K562 (cell line): Measurements from ENCODE around the gene NF2. TPM values are rescaled to one million over a fixed set of nuclear protein-coding genes. Genes with fewer than 3 reads are reported as not detected.

Experiments used
- BMI1 ChIP-seq: fragments of 150-350 bp; IDR thresholded peaks from 2 replicates; pipeline ENCODE4 v1.6.1; 2014; ENCODE audit warnings: low read length
- DMBX1 ChIP-seq: fragments of 250-450 bp; sonication (Bioruptor Pico); IDR thresholded peaks from 2 replicates; pipeline ENCODE4 v1.8.0; 2022; ENCODE audit warnings: inconsistent platforms, mild to moderate bottlenecking, moderate library complexity, borderline replicate concordance
- FOXA1 ChIP-seq: fragments of 450-650 bp; IDR thresholded peaks from 2 replicates; pipeline ENCODE4 v1.6.1; 2016; ENCODE audit warnings: mild to moderate bottlenecking, borderline replicate concordance
- HCFC1 ChIP-seq: IDR thresholded peaks from 2 replicates; pipeline ENCODE4 v1.6.1; 2012; ENCODE audit warnings: low read depth, low read length, improper control_type of control experiment
- ILK ChIP-seq: fragments of 450-650 bp; IDR thresholded peaks from 2 replicates; pipeline ENCODE4 v1.6.1; 2016; ENCODE audit warnings: missing genetic modification characterization, low read depth, mild to moderate bottlenecking, missing compliant biosample characterization, moderate library complexity, borderline replicate concordance
- MXD1 ChIP-seq: fragments of 250-450 bp; sonication (Bioruptor Pico); IDR thresholded peaks from 2 replicates; pipeline ENCODE4 v1.8.0; 2021; ENCODE audit warnings: borderline replicate concordance, mild to moderate bottlenecking, moderate library complexity; ENCODE audit not compliant: poor library complexity, severe bottlenecking
- THAP12 ChIP-seq: fragments of 250-450 bp; sonication (Bioruptor Pico); IDR thresholded peaks from 2 replicates; pipeline ENCODE4 v1.9.0; 2021; ENCODE audit warnings: mild to moderate bottlenecking, inconsistent platforms
- THRA ChIP-seq: fragments of 450-650 bp; IDR thresholded peaks from 2 replicates; pipeline ENCODE4 v1.6.1; 2017; ENCODE audit warnings: mild to moderate bottlenecking, moderate library complexity
- TRIM24 ChIP-seq, 2 experiments: fragments of 450-650 bp; IDR thresholded peaks; 2 replicates each; pipeline ENCODE4 v1.6.1; 2016
- VEZF1 ChIP-seq: fragments of 200-800 bp; sonication (Bioruptor generic); IDR thresholded peaks from 2 replicates; pipeline ENCODE4 v1.6.1; 2017; ENCODE audit warnings: missing genetic modification characterization, missing compliant biosample characterization
- YBX1 ChIP-seq: fragments of 450-650 bp; IDR thresholded peaks from 2 replicates; pipeline ENCODE4 v1.7.1; 2016; ENCODE audit warnings: mild to moderate bottlenecking
- ZNF175 ChIP-seq: fragments of 200-800 bp; sonication (Bioruptor generic); IDR thresholded peaks from 2 replicates; pipeline ENCODE4 v1.6.1; 2016; ENCODE audit warnings: low read depth, mild to moderate bottlenecking, missing genetic modification characterization, missing compliant biosample characterization
- ZNF212 ChIP-seq: fragments of 450-650 bp; formaldehyde crosslinking; IDR thresholded peaks from 2 replicates; pipeline ENCODE4 v1.4.0; 2020; ENCODE audit warnings: mild to moderate bottlenecking
- ZNF551 ChIP-seq: fragments of 250-450 bp; sonication (Bioruptor Pico); IDR thresholded peaks from 2 replicates; pipeline ENCODE4 v1.5.0; 2021; ENCODE audit warnings: mild to moderate bottlenecking, moderate library complexity
- ZNF644 ChIP-seq: fragments of 200-800 bp; sonication (Bioruptor generic); IDR thresholded peaks from 2 replicates; pipeline ENCODE4 v1.6.1; 2016; ENCODE audit warnings: low read depth, missing genetic modification characterization, missing compliant biosample characterization
- polyA plus RNA-seq, 8 experiments: library from polyadenylated mRNA; depleted of rRNA in 4 of 8; stranded (reverse) in 5 of 8; unstranded in 3 of 8; fragments of >200 nt; fragmentation: Nextera tagmentation in 2 of 8; fragmentation: Illumina TruSeq in 1 of 8; extraction: Ambion mirVana in 2 of 8; extraction: Trizol in 1 of 8; gene quantifications; 2 replicates each; pipeline versions ENCODE4 v1.2.1 to v1.2.3, GENCODE V29; 2011 to 2014; ENCODE audit warnings: inconsistent platforms in 1 of 8, missing spikeins in 1 of 8
- total RNA-seq, 7 experiments: library from RNA; depleted of rRNA in 6 of 7; stranded (reverse); fragments of >200 nt in 6 of 7; fragmentation: Illumina TruSeq in 2 of 7; extraction: Trizol in 2 of 7; gene quantifications; 2 replicates each; pipeline versions ENCODE4 v1.2.1 to v1.2.3, GENCODE V29; 2011 to 2021; ENCODE audit warnings: low replicate concordance in 1 of 7

NF2 gene
- total and polyA plus RNA-seq, 9 of the 15 experiments (the other 6 are each of a cell fraction or from before 2014, with no cell fraction given): 2.2 to 32.5 (median 15.2) TPM

GRCh38 chr22:29603358-29604075, at the start of gene NF2 (continued):
- peak; percentile 12; the same call in 1 of the 2 replicates for TF ChIP-seq HCFC1
- TF ChIP-seq TRIM24 (IDR thresholded peaks at IDR 0.05): peak in 1 of 2 experiments; percentile 61; a peak in 2 of 4 replicates
- no peak; the same call in 1 of the 2 replicates for TF ChIP-seq ZNF644 (tag)
- TF ChIP-seq VEZF1 (CRISPR knock-in tag): peak; percentile 85
- TF ChIP-seq ZNF212 (CRISPR knock-in tag): no peak
- TF ChIP-seq THAP12 (CRISPR knock-in tag): peak; percentile 52
- TF ChIP-seq ZNF551 (CRISPR knock-in tag): no peak
- no peak for TF ChIP-seq MXD1 (CRISPR knock-in tag)
- TF ChIP-seq ILK: no peak
- 0 out of 2 replicates have a peak, but pooled peaks have one; percentile 45 for TF ChIP-seq ZNF175 (CRISPR knock-in tag)
- no peak for TF ChIP-seq BMI1
- TF ChIP-seq DMBX1 (CRISPR knock-in tag): peak; percentile 65; the same call in 1 of the 2 replicates
- no peak for TF ChIP-seq YBX1
- no peak for TF ChIP-seq FOXA1
- no peak for TF ChIP-seq THRA
